A549 (cell line): Measurements from ENCODE around the gene KLHL13.

Experiments used
- CEBPB ChIP-seq, 2 experiments: fragments of >200 bp in 1 of 2; sonication (Bioruptor Twin) in 1 of 2; formaldehyde crosslinking in 1 of 2; IDR thresholded peaks; 2 replicates each; pipeline ENCODE4 v1.6.1; 2012 to 2016
- EP300 ChIP-seq, 2 experiments: fragments of >200 bp; sonication (Bioruptor Twin); formaldehyde crosslinking; IDR thresholded peaks; 2 replicates in 1 of 2; 3 replicates in 1 of 2; pipeline ENCODE4 v1.6.1; 2016 to 2017
- MAFK ChIP-seq: fragments of 450-650 bp; IDR thresholded peaks from 2 replicates; pipeline ENCODE4 v1.6.1; 2014; ENCODE audit not compliant: partially characterized antibody
- REST ChIP-seq: fragments of 200-600 bp; sonication (generic); IDR thresholded peaks from 2 replicates; pipeline ENCODE4 v1.6.1; 2016; ENCODE audit warnings: antibody characterized with exemption, mild to moderate bottlenecking, moderate library complexity
- RNF2 ChIP-seq: fragments of 200-600 bp; sonication (generic); IDR thresholded peaks from 2 replicates; pipeline ENCODE4 v1.6.1; 2016; ENCODE audit warnings: low read depth, mild to moderate bottlenecking, antibody characterized with exemption, moderate library complexity, borderline replicate concordance
- TFCP2L1 ChIP-seq: fragments of 250-450 bp; sonication (Bioruptor Pico); IDR thresholded peaks from 2 replicates; pipeline ENCODE4 v1.5.0; 2021; ENCODE audit warnings: mild to moderate bottlenecking
- TF ChIP-seq, protein P1 (sequence below): fragments of >200 bp; sonication (Bioruptor Twin); formaldehyde crosslinking; IDR thresholded peaks from 3 replicates; pipeline ENCODE4 v1.5.1; 2016
- TF ChIP-seq, protein P2 (sequence below): IDR thresholded peaks from 2 replicates; pipeline ENCODE4 v1.6.1; 2012

GRCh38 chrX:118016422-118016821, 100.2 kb downstream of the KLHL13 start:
- TF ChIP-seq, protein P1, sequence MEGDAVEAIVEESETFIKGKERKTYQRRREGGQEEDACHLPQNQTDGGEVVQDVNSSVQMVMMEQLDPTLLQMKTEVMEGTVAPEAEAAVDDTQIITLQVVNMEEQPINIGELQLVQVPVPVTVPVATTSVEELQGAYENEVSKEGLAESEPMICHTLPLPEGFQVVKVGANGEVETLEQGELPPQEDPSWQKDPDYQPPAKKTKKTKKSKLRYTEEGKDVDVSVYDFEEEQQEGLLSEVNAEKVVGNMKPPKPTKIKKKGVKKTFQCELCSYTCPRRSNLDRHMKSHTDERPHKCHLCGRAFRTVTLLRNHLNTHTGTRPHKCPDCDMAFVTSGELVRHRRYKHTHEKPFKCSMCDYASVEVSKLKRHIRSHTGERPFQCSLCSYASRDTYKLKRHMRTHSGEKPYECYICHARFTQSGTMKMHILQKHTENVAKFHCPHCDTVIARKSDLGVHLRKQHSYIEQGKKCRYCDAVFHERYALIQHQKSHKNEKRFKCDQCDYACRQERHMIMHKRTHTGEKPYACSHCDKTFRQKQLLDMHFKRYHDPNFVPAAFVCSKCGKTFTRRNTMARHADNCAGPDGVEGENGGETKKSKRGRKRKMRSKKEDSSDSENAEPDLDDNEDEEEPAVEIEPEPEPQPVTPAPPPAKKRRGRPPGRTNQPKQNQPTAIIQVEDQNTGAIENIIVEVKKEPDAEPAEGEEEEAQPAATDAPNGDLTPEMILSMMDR, result no peak
- TF ChIP-seq RNF2 (no peak), MAFK (no peak), REST (no peak), EP300 (IDR thresholded peaks at IDR 0.05) (no peak), CEBPB (IDR thresholded peaks at IDR 0.05) (no peak), TFCP2L1 (CRISPR knock-in tag) (no peak)
- TF ChIP-seq, protein P2, sequence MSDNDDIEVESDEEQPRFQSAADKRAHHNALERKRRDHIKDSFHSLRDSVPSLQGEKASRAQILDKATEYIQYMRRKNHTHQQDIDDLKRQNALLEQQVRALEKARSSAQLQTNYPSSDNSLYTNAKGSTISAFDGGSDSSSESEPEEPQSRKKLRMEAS, result no peak
